CD4-positive, alpha-beta T cell (primary cell): ENCODE data around the gene ITGAD. TPM values are rescaled to one million over a fixed set of nuclear protein-coding genes. Genes with fewer than 3 reads are reported as not detected.
A peak's percentile ranks its signal among the peaks of the same experiment; 100 is the strongest.

Experiments
- ATAC-seq: fragments of 200-7000 bp; cut with Tn5 transposase; one replicate; pipeline ENCODE4 v1.10.0; 2022; ENCODE audit warnings: mild to moderate bottlenecking; ENCODE audit not compliant: poor library complexity
- CTCF ChIA-PET: fragments of 350-600 bp; sonication (Branson Sonifier 250); formaldehyde crosslinking; loops from one replicate; lab custom pipeline; 2021; ENCODE audit warnings: antibody characterized with exemption, inconsistent platforms; lab: Charles Lee
- POLR2A ChIA-PET: fragments of 350-600 bp; sonication (Branson Sonifier 250); formaldehyde crosslinking; loops from one replicate; lab custom pipeline; 2021; ENCODE audit warnings: antibody characterized with exemption, inconsistent platforms; lab: Charles Lee
- DNase-seq, 14 experiments: peaks; one replicate each; pipeline ENCODE4 v3.0.0-alpha.2; 2013 to 2020; ENCODE audit warnings: mixed read lengths in 2 of 14
- H3K27ac ChIP-seq, 2 donors: one replicate each; pipeline versions ENCODE4 v1.5.1 to v1.7.0; 2013; ENCODE audit warnings: low read length in 2 of 2, low read depth in 1 of 2, mild to moderate bottlenecking in 1 of 2
- H3K27me3 ChIP-seq, 2 experiments: 1 replicate in 1 of 2; 2 replicates in 1 of 2; pipeline versions ENCODE4 v1.6.1 to v1.7.0; 2013; ENCODE audit warnings: low read length in 2 of 2, control low read depth in 1 of 2, mild to moderate bottlenecking in 1 of 2, moderate library complexity in 1 of 2; ENCODE audit not compliant: insufficient read depth in 2 of 2, control insufficient read depth in 1 of 2
- H3K36me3 ChIP-seq: one replicate; pipeline ENCODE4 v1.6.1; 2013; ENCODE audit warnings: low read length, control low read depth; ENCODE audit not compliant: insufficient read depth
- H3K4me1 ChIP-seq: one replicate; pipeline ENCODE4 v1.6.1; 2013; ENCODE audit warnings: low read length, control low read depth; ENCODE audit not compliant: insufficient read depth
- H3K4me3 ChIP-seq: one replicate; pipeline ENCODE4 v1.5.1; 2013; ENCODE audit warnings: mild to moderate bottlenecking, low read length, moderate library complexity
- H3K9me3 ChIP-seq, 2 experiments: 1 replicate in 1 of 2; 2 replicates in 1 of 2; pipeline versions ENCODE4 v1.6.1 to v1.7.0; 2013; ENCODE audit warnings: low read length in 2 of 2, mild to moderate bottlenecking in 2 of 2, control low read depth in 1 of 2, moderate library complexity in 1 of 2; ENCODE audit not compliant: control insufficient read depth in 1 of 2, insufficient read depth in 1 of 2
- H3K27ac Mint-ChIP-seq: one replicate; pipeline ENCODE4 v1.8.0; 2020; ENCODE audit warnings: mixed read lengths
- H3K27me3 Mint-ChIP-seq: one replicate; pipeline ENCODE4 v1.8.0; 2021; ENCODE audit warnings: mixed read lengths
- H3K36me3 Mint-ChIP-seq: one replicate; pipeline ENCODE4 v1.8.0; 2021; ENCODE audit warnings: low read depth, mixed read lengths
- H3K4me1 Mint-ChIP-seq: one replicate; pipeline ENCODE4 v1.8.0; 2021; ENCODE audit warnings: low read depth, mixed read lengths
- H3K4me3 Mint-ChIP-seq: one replicate; pipeline ENCODE4 v1.8.0; 2020; ENCODE audit warnings: mild to moderate bottlenecking, mixed read lengths
- H3K9me3 Mint-ChIP-seq: one replicate; pipeline ENCODE4 v1.8.0; 2020; ENCODE audit warnings: mixed read lengths
- CTCF ChIP-seq: fragments of 200-600 bp; IDR thresholded peaks from one replicate; pipeline ENCODE4 v1.8.0; 2022; ENCODE audit warnings: antibody characterized with exemption, mild to moderate bottlenecking
- intact Hi-C, 2 experiments: fragments of 100-400 bp; cut with DNase I in 1 of 2; cut with micrococcal nuclease in 1 of 2; formaldehyde crosslinking; loops; one replicate each; pipeline versions ENCODE4 v1.15.1 to v1.9.0; 2023 to 2025; cut with DNase I, micrococcal nuclease
- total RNA-seq, 174 experiments: library from RNA in 2 of 174; stranded (reverse) in 2 of 174; gene quantifications; one replicate each; pipeline ENCODE4 v1.2.3 and lab custom pipeline; 2021 to 2026

Gene ITGAD
- total RNA-seq, 2 experiments from 2014 or later: not detected

GRCh38 chr16:31472709-31473203 is 79.6 kb downstream of the ITGAD start:
- CTCF ChIA-PET: no interaction called here

GRCh38 chr16:31473264-31473984 is 80.3 kb downstream of the ITGAD start:
- Mint-ChIP-seq H3K9me3 (no peaks in the 10 kb centered on the region), H3K36me3 (no peaks in the 10 kb centered on the region), H3K4me1 (peaks cover 28% of the 10 kb centered on the region), H3K27me3 (peaks cover 13% of the 10 kb centered on the region), H3K4me3 (no peak overlapping the region), H3K27ac (no peak overlapping the region)
- no peak overlapping the region for H3K27ac ChIP-seq
- no peaks in the 10 kb centered on the region for H3K36me3 ChIP-seq
- TF ChIP-seq CTCF: no peak
- POLR2A ChIA-PET: no interaction called here
- H3K9me3 ChIP-seq: peaks cover 0 to 6% of the 10 kb centered on the region in 2 experiments
- peaks cover 10 to 24% of the 10 kb centered on the region in 2 experiments for H3K27me3 ChIP-seq
- ATAC-seq (no peak), DNase-seq (peak in 1 of 14 experiments; percentile 23)
- intact Hi-C loops: loop anchor here in 1 of 2 experiments (5.0 kb wide), 1 partner anchor 384 kb away; no protein-coding TSS in a partner anchor
- peaks cover 47% of the 10 kb centered on the region for H3K4me1 ChIP-seq
- CTCF ChIA-PET: no interaction called here
- no peak overlapping the region for H3K4me3 ChIP-seq

More at GRCh38 chr16:31472709-31473203, 79.6 kb downstream of the ITGAD start:
- Histone ChIP-seq H3K4me3 (no peak overlapping the region), H3K4me1 (peaks cover 51% of the 10 kb centered on the region), H3K27me3 (peaks cover 10 to 24% of the 10 kb centered on the region in 2 experiments), H3K36me3 (no peaks in the 10 kb centered on the region), H3K27ac (no peak overlapping the region), H3K9me3 (peaks cover 0 to 6% of the 10 kb centered on the region in 2 experiments)
- intact Hi-C loops: loop anchor here in 1 of 2 experiments (5.0 kb wide), 1 partner anchor 385 kb away; no protein-coding TSS in a partner anchor
- Mint-ChIP-seq H3K27me3 (peaks cover 13% of the 10 kb centered on the region), H3K27ac (no peak overlapping the region), H3K4me1 (peaks cover 25% of the 10 kb centered on the region), H3K36me3 (no peaks in the 10 kb centered on the region), H3K9me3 (no peaks in the 10 kb centered on the region), H3K4me3 (peak overlapping the region; percentile 76)
- peak; percentile 23 for ATAC-seq
- POLR2A ChIA-PET: no interaction called here
- peak in 5 of 14 experiments; percentile 38 to 72 (median 51) for DNase-seq
- no peak for TF ChIP-seq CTCF

- Histone ChIP-seq H3K4me3 (no peak overlapping the region), H3K4me1 (peaks cover 47% of the 10 kb centered on the region), H3K27me3 (peaks cover 10 to 24% of the 10 kb centered on the region in 2 experiments), H3K27ac (no peak overlapping the region), H3K36me3 (no peaks in the 10 kb centered on the region), H3K9me3 (peaks cover 0 to 6% of the 10 kb centered on the region in 2 experiments)
- Mint-ChIP-seq H3K27ac (no peak overlapping the region), H3K4me1 (peaks cover 28% of the 10 kb centered on the region), H3K27me3 (peaks cover 13% of the 10 kb centered on the region), H3K9me3 (no peaks in the 10 kb centered on the region), H3K36me3 (no peaks in the 10 kb centered on the region), H3K4me3 (peak overlapping the region; percentile 38)
- POLR2A ChIA-PET: interaction anchor here (3.7 to 6.2 kb wide), 2 partner anchors 15 to 34 kb away, joined by 32 to 69 read pairs; partner anchors contain the start of genes ARMC5 and RUSF1
- TF ChIP-seq CTCF: no peak
- ATAC-seq (no peak), DNase-seq (peak in 1 of 14 experiments; percentile 9)
- intact Hi-C loops: loop anchor here in 1 of 2 experiments (5.0 kb wide), 1 partner anchor 383 kb away; no protein-coding TSS in a partner anchor
- CTCF ChIA-PET: interaction anchor here (1.6 kb wide), 1 partner anchor 14 kb away, joined by 6 read pairs; no protein-coding TSS in a partner anchor
Measured at GRCh38 chr16:31474173-31474714, 81.1 kb downstream of the ITGAD start.
